ENCODE measurements around the gene SCNN1A.

GRCh38 chr12:6416596-6416995 is 41.2 kb upstream of the SCNN1A start:
- TF ChIP-seq CTCF (IDR thresholded peaks at IDR 0.05): no peak
- no peak for TF ChIP-seq EZH2 (IDR thresholded peaks at IDR 0.05; ENCODE audit: borderline replicate concordance, insufficient read depth, low read depth, low read length, poor library complexity, severe bottlenecking)

Data from B cell (primary cell).